GM19035 (cell line): ENCODE data around the gene PLBD2.

Experiments used
- ATAC-seq: cut with Tn5 transposase; IDR thresholded peaks from one replicate; pipeline ENCODE4 v1.9.1; 2021; ENCODE audit not compliant: unreplicated experiment

Gene PLBD2

GRCh38 chr12:113413488-113413939 lies 55.1 kb downstream of the PLBD2 start:
- ATAC-seq: no peak

- no peak for ATAC-seq
These were observed 56.2 kb downstream of the PLBD2 start for GRCh38 chr12:113414519-113415038.

- no peak for ATAC-seq
These were observed 57.8 kb downstream of the PLBD2 start for GRCh38 chr12:113416091-113416754.

- no peak for ATAC-seq
These were observed 60.0 kb downstream of the PLBD2 start for GRCh38 chr12:113418213-113418879.

GRCh38 chr12:113420996-113421595 lies 62.7 kb downstream of the PLBD2 start:
- no peak for ATAC-seq

GRCh38 chr12:113422030-113422885 lies 63.9 kb downstream of the PLBD2 start, which contains the start of gene SDSL:
Gene SDSL, plus strand, starts transcription at chr12:113422380. Its CDS starts 5,603 bp downstream, at chr12:113427983.
- ATAC-seq: peak; percentile 78

GRCh38 chr12:113422886-113423669 lies 64.7 kb downstream of the PLBD2 start:
- no peak for ATAC-seq

- no peak for ATAC-seq
These were observed 66.1 kb downstream of the PLBD2 start for GRCh38 chr12:113424456-113424855.

- ATAC-seq: no peak
These were observed 66.8 kb downstream of the PLBD2 start for GRCh38 chr12:113424915-113425823.

- no peak for ATAC-seq
These were observed 67.6 kb downstream of the PLBD2 start for GRCh38 chr12:113425960-113426453.

GRCh38 chr12:113427882-113428281 lies 69.5 kb downstream of the PLBD2 start:
- no peak for ATAC-seq

GRCh38 chr12:113428482-113428881 lies 70.1 kb downstream of the PLBD2 start:
- no peak for ATAC-seq

GRCh38 chr12:113432986-113433385 lies 74.6 kb downstream of the PLBD2 start:
- ATAC-seq: no peak

GRCh38 chr12:113435367-113435766 lies 77.0 kb downstream of the PLBD2 start:
- no peak for ATAC-seq

- no peak for ATAC-seq
These were observed 78.2 kb downstream of the PLBD2 start for GRCh38 chr12:113436586-113436985.

GRCh38 chr12:113436993-113437728 lies 78.8 kb downstream of the PLBD2 start:
- no peak for ATAC-seq

GRCh38 chr12:113437729-113438100 lies 79.3 kb downstream of the PLBD2 start:
- no peak for ATAC-seq
